Body of pancreas (tissue), 4 donors: ENCODE measurements around the gene SWI5. TPM values are rescaled to one million over a fixed set of nuclear protein-coding genes. Genes with fewer than 3 reads are reported as not detected.

Source experiments
- ATAC-seq: fragments of 150-250 bp; one replicate; pipeline ENCODE4 v1.9.1; 2016
- DNase-seq, 4 donors: peaks; one replicate each; pipeline ENCODE4 v3.0.0-alpha.2; 2019
- H3K27ac ChIP-seq, 4 donors: fragments of 200-600 bp; sonication (generic); 1 replicate in 3 of 4; 2 replicates in 1 of 4; pipeline versions ENCODE4 v1.5.1 to v1.6.1; 2016 to 2019; ENCODE audit warnings: mild to moderate bottlenecking in 1 of 4, mixed read lengths in 1 of 4, moderate library complexity in 1 of 4
- H3K27me3 ChIP-seq, 2 donors: fragments of 200-600 bp; sonication (generic); one replicate each; pipeline ENCODE4 v1.6.0; 2016; ENCODE audit warnings: mild to moderate bottlenecking in 1 of 2
- H3K36me3 ChIP-seq, 2 donors: fragments of 200-600 bp; sonication (generic); replicated peaks in 1 of 2; 2 replicates each; pipeline ENCODE4 v1.5.1; 2016; ENCODE audit warnings: low read depth in 2 of 2; ENCODE audit not compliant: insufficient read depth in 1 of 2
- H3K4me1 ChIP-seq: fragments of 200-600 bp; sonication (generic); one replicate; pipeline ENCODE4 v1.6.0; 2016
- H3K4me3 ChIP-seq, 2 donors: fragments of 200-600 bp; sonication (generic); 1 replicate in 1 of 2; 2 replicates in 1 of 2; pipeline ENCODE4 v1.5.1; 2016 to 2019
- H3K9me3 ChIP-seq, 3 donors: fragments of 200-600 bp; sonication (generic); 1 replicate in 2 of 3; 2 replicates in 1 of 3; pipeline ENCODE4 v1.5.1; 2016
- CTCF ChIP-seq, 7 experiments: fragments of 450-650 bp in 4 of 7; fragments of 200-600 bp in 3 of 7; sonication (generic) in 3 of 7; IDR thresholded peaks; one replicate each; pipeline ENCODE4 v1.5.1; 2016 to 2019; ENCODE audit warnings: antibody characterized with exemption in 7 of 7
- POLR2A ChIP-seq, 3 donors: fragments of 450-650 bp; IDR thresholded peaks; one replicate each; pipeline ENCODE4 v1.6.1; 2016; ENCODE audit warnings: antibody characterized with exemption in 3 of 3, mild to moderate bottlenecking in 2 of 3
- WGBS, 2 donors: methylation state at CpG; one replicate each; pipeline ENCODE4 v1.1.5; 2017; 5-methylcytosine and 5-hydroxymethylcytosine counted together
- intact Hi-C: fragments of 100-400 bp; cut with DNase I; formaldehyde crosslinking; loops from one replicate; pipeline ENCODE4 v1.15.1; 2023
- total RNA-seq, 2 donors: library from RNA; depleted of rRNA; stranded (reverse); fragments of >200 nt; gene quantifications; one replicate each; pipeline ENCODE4 v1.1.0, GENCODE V29; 2016

Gene SWI5
- total RNA-seq, 2 donors from 2014 or later, result 14.5 to 20.1 TPM

GRCh38 chr9:128254362-128254761 is 21.7 kb upstream of the SWI5 start:
- ATAC-seq, result no peak
- no peak for DNase-seq

GRCh38 chr9:128254855-128255759 is 21.0 kb upstream of the SWI5 start:
- DNase-seq, result peak; percentile 61 to 76 (median 63)
- TF ChIP-seq POLR2A (IDR thresholded peaks at IDR 0.05), result no peak
- peak; percentile 63 to 82 (median 73) for TF ChIP-seq CTCF (IDR thresholded peaks at IDR 0.05)
- no peak overlapping the region for H3K27ac ChIP-seq
- peak; percentile 39 for ATAC-seq
- no peaks in the 10 kb centered on the region for H3K27me3 ChIP-seq
- no peak overlapping the region for H3K4me3 ChIP-seq
- intact Hi-C loops, result no loop called here
- H3K36me3 ChIP-seq, result peaks cover 18 to 24% of the 10 kb centered on the region in 2 donors
- no peaks in the 10 kb centered on the region for H3K9me3 ChIP-seq
- peaks cover 11% of the 10 kb centered on the region for H3K4me1 ChIP-seq
- WGBS, 2 donors, result 63 to 71% methylated on average over 12 to 18 of the region's 18 CpGs

More at GRCh38 chr9:128254362-128254761, 21.7 kb upstream of the SWI5 start:
- Histone ChIP-seq H3K27ac (no peak overlapping the region), H3K4me3 (no peak overlapping the region), H3K4me1 (peaks cover 15% of the 10 kb centered on the region), H3K9me3 (no peaks in the 10 kb centered on the region), H3K36me3 (peaks cover 15 to 20% of the 10 kb centered on the region in 2 donors), H3K27me3 (no peaks in the 10 kb centered on the region)
- 86 to 87% methylated on average over 20 of the region's 20 CpGs for WGBS, 2 donors
- intact Hi-C loops, result no loop called here
- TF ChIP-seq POLR2A (IDR thresholded peaks at IDR 0.05) (no peak), CTCF (IDR thresholded peaks at IDR 0.05) (no peak)

- no peak overlapping the region for H3K27ac ChIP-seq
- H3K9me3 ChIP-seq, result no peaks in the 10 kb centered on the region
- DNase-seq (no peak), ATAC-seq (no peak)
- 79 to 94% methylated on average over 15 to 23 of the region's 23 CpGs for WGBS, 2 donors
- no peaks in the 10 kb centered on the region for H3K27me3 ChIP-seq
- H3K4me1 ChIP-seq, result no peaks in the 10 kb centered on the region
- intact Hi-C loops, result no loop called here
- no peak overlapping the region for H3K4me3 ChIP-seq
- TF ChIP-seq CTCF (IDR thresholded peaks at IDR 0.05), result no peak
- no peak for TF ChIP-seq POLR2A (IDR thresholded peaks at IDR 0.05)
- H3K36me3 ChIP-seq, result peaks cover 21 to 38% of the 10 kb centered on the region in 2 donors
These were observed 18.8 kb upstream of the SWI5 start for GRCh38 chr9:128257086-128257825.

GRCh38 chr9:128257907-128258306 is 18.2 kb upstream of the SWI5 start:
- H3K4me3 ChIP-seq, result no peak overlapping the region
- no peaks in the 10 kb centered on the region for H3K27me3 ChIP-seq
- no peaks in the 10 kb centered on the region for H3K4me1 ChIP-seq
- H3K27ac ChIP-seq, result no peak overlapping the region
- TF ChIP-seq CTCF (IDR thresholded peaks at IDR 0.05) (no peak), POLR2A (IDR thresholded peaks at IDR 0.05) (no peak)
- intact Hi-C loops, result no loop called here
- WGBS, 2 donors, result 75 to 95% methylated on average over 2 to 9 of the region's 11 CpGs
- no peaks in the 10 kb centered on the region for H3K9me3 ChIP-seq
- peaks cover 21 to 42% of the 10 kb centered on the region in 2 donors for H3K36me3 ChIP-seq
- DNase-seq (no peak), ATAC-seq (no peak)
